Sigmoid colon (tissue), 7 donors: ENCODE data around the gene PSENEN. TPM values are rescaled to one million over a fixed set of nuclear protein-coding genes. Genes with fewer than 3 reads are reported as not detected.

Experiments used
- DNase-seq: peaks from one replicate; pipeline ENCODE4 v3.0.0-alpha.2; 2019
- H3K27ac ChIP-seq, 4 donors: fragments of 200-600 bp; sonication (generic); one replicate each; pipeline ENCODE4 v1.5.1; 2016 to 2019; ENCODE audit warnings: mild to moderate bottlenecking in 1 of 4
- H3K27me3 ChIP-seq, 3 donors: fragments of 200-600 bp; sonication (generic); one replicate each; pipeline ENCODE4 v1.5.1; 2019; ENCODE audit warnings: mild to moderate bottlenecking in 1 of 3
- H3K36me3 ChIP-seq, 4 donors: fragments of 200-600 bp; sonication (generic); one replicate each; pipeline ENCODE4 v1.5.1; 2016 to 2019
- H3K4me1 ChIP-seq, 4 donors: fragments of 200-600 bp; sonication (generic); one replicate each; pipeline ENCODE4 v1.5.1; 2017 to 2019
- H3K4me3 ChIP-seq, 4 donors: fragments of 200-600 bp; sonication (generic); one replicate each; pipeline ENCODE4 v1.5.1; 2017 to 2019; ENCODE audit warnings: mild to moderate bottlenecking in 2 of 4, moderate library complexity in 1 of 4
- H3K9me3 ChIP-seq, 4 donors: fragments of 200-600 bp in 3 of 4; sonication (generic) in 3 of 4; one replicate each; pipeline versions ENCODE4 v1.5.1 to v1.6.1; 2013 to 2019
- CTCF ChIP-seq, 4 experiments: fragments of 450-650 bp in 3 of 4; fragments of 200-600 bp in 1 of 4; IDR thresholded peaks; one replicate each; pipeline ENCODE4 v1.5.1; 2016 to 2019; ENCODE audit warnings: antibody characterized with exemption in 4 of 4, mild to moderate bottlenecking in 3 of 4, moderate library complexity in 2 of 4
- EP300 ChIP-seq, 4 donors: sonication (generic); formaldehyde crosslinking; IDR thresholded peaks; one replicate each; pipeline ENCODE4 v1.6.1; 2017; ENCODE audit warnings: antibody characterized with exemption in 4 of 4
- POLR2A ChIP-seq, 2 donors: fragments of 450-650 bp; IDR thresholded peaks; one replicate each; pipeline ENCODE4 v1.6.1; 2016; ENCODE audit warnings: antibody characterized with exemption in 2 of 2, mild to moderate bottlenecking in 2 of 2, moderate library complexity in 2 of 2
- POLR2AphosphoS5 ChIP-seq, 4 donors: sonication (generic); formaldehyde crosslinking; IDR thresholded peaks; one replicate each; pipeline ENCODE4 v1.6.1; 2017; ENCODE audit warnings: antibody characterized with exemption in 4 of 4
- WGBS, 2 donors: extraction: QIAGEN DNeasy Blood & Tissue Kit; methylation state at CpG; one replicate each; pipeline ENCODE4 v1.1.7; 2013; 5-methylcytosine and 5-hydroxymethylcytosine counted together
- intact Hi-C: fragments of 100-400 bp; cut with DNase I; formaldehyde crosslinking; loops from one replicate; pipeline ENCODE4 v1.15.1; 2023
- polyA plus RNA-seq, 3 donors: library from polyadenylated mRNA; stranded (reverse); fragments of 200-250 nt; gene quantifications; one replicate each; pipeline ENCODE4 v1.2.3, GENCODE V29; 2013
- total RNA-seq, 4 donors: library from RNA; depleted of rRNA; stranded (reverse); fragments of >200 nt; gene quantifications; one replicate each; pipeline ENCODE4 v1.1.0, GENCODE V29; 2016
- donor health status: healthy with polysubstance abuse.
- donor health status: Bipolar disorder and iron deficiency.
- donor health status: healthy.

The PSENEN gene
- total and polyA plus RNA-seq, 7 donors = 27.8 to 72.3 (median 44.9) TPM

- TF ChIP-seq POLR2A (IDR thresholded peaks at IDR 0.05) (no peak), CTCF (IDR thresholded peaks at IDR 0.05) (no peak), EP300 (IDR thresholded peaks at IDR 0.05) (no peak), POLR2AphosphoS5 (IDR thresholded peaks at IDR 0.05) (no peak)
- DNase-seq = no peak
- 92% methylated on average over 25 of the region's 25 CpGs for WGBS, 2 donors
- intact Hi-C loops = no loop called here
- Histone ChIP-seq H3K27ac (no peak overlapping the region), H3K9me3 (no peaks in the 10 kb centered on the region), H3K4me1 (no peaks in the 10 kb centered on the region), H3K4me3 (no peak overlapping the region), H3K36me3 (peaks cover 44 to 97% (median 71%) of the 10 kb centered on the region in 4 donors), H3K27me3 (no peaks in the 10 kb centered on the region)
Observed at GRCh38 chr19:35732540-35733179, 12.8 kb upstream of the PSENEN start.

- H3K4me3 ChIP-seq = no peak overlapping the region
- TF ChIP-seq POLR2AphosphoS5 (IDR thresholded peaks at IDR 0.05) (no peak), CTCF (IDR thresholded peaks at IDR 0.05) (no peak), EP300 (IDR thresholded peaks at IDR 0.05) (no peak), POLR2A (IDR thresholded peaks at IDR 0.05) (no peak)
- intact Hi-C loops = no loop called here
- no peak for DNase-seq
- no peaks in the 10 kb centered on the region for H3K4me1 ChIP-seq
- no peaks in the 10 kb centered on the region for H3K9me3 ChIP-seq
- no peaks in the 10 kb centered on the region for H3K27me3 ChIP-seq
- 90 to 93% methylated on average over 35 of the region's 35 CpGs for WGBS, 2 donors
- H3K27ac ChIP-seq = no peak overlapping the region
- peaks cover 46 to 97% (median 69%) of the 10 kb centered on the region in 4 donors for H3K36me3 ChIP-seq
Observed at GRCh38 chr19:35733180-35734125, 12.0 kb upstream of the PSENEN start.

GRCh38 chr19:35734273-35734672 is 11.2 kb upstream of the PSENEN start:
- H3K27me3 ChIP-seq = no peaks in the 10 kb centered on the region
- no peak overlapping the region for H3K27ac ChIP-seq
- TF ChIP-seq POLR2A (IDR thresholded peaks at IDR 0.05) (no peak), POLR2AphosphoS5 (IDR thresholded peaks at IDR 0.05) (no peak), EP300 (IDR thresholded peaks at IDR 0.05) (no peak), CTCF (IDR thresholded peaks at IDR 0.05) (no peak)
- intact Hi-C loops = no loop called here
- peaks cover 49 to 95% (median 65%) of the 10 kb centered on the region in 4 donors for H3K36me3 ChIP-seq
- peaks cover 0 to 2% (median 0%) of the 10 kb centered on the region in 4 donors for H3K4me1 ChIP-seq
- WGBS, 2 donors = 93 to 96% methylated on average over 8 of the region's 8 CpGs
- H3K4me3 ChIP-seq = no peak overlapping the region
- H3K9me3 ChIP-seq = no peaks in the 10 kb centered on the region
- no peak for DNase-seq

- no peak overlapping the region for H3K27ac ChIP-seq
- no peak overlapping the region for H3K4me3 ChIP-seq
- H3K4me1 ChIP-seq = peaks cover 0 to 8% (median 5%) of the 10 kb centered on the region in 4 donors
- no peaks in the 10 kb centered on the region for H3K27me3 ChIP-seq
- WGBS, 2 donors = 88 to 90% methylated on average over 5 of the region's 5 CpGs
- intact Hi-C loops = no loop called here
- DNase-seq = no peak
- H3K9me3 ChIP-seq = no peaks in the 10 kb centered on the region
- peaks cover 43 to 89% (median 58%) of the 10 kb centered on the region in 4 donors for H3K36me3 ChIP-seq
- TF ChIP-seq EP300 (IDR thresholded peaks at IDR 0.05) (no peak), POLR2AphosphoS5 (IDR thresholded peaks at IDR 0.05) (no peak), CTCF (IDR thresholded peaks at IDR 0.05) (no peak), POLR2A (IDR thresholded peaks at IDR 0.05) (no peak)
Observed at GRCh38 chr19:35734889-35735288, 10.6 kb upstream of the PSENEN start.
